ENCODE data around the gene OVOL1. TPM values are rescaled to one million over a fixed set of nuclear protein-coding genes. Genes with fewer than 3 reads are reported as not detected.

The OVOL1 gene
- total and polyA plus RNA-seq, 2 of the 13 experiments (the other 11 are each of a cell fraction or from before 2014, with no cell fraction given), result 0.01 TPM; not detected in 1

- TF ChIP-seq ZNF770 (CRISPR knock-in tag; IDR thresholded peaks at IDR 0.05) (peak; percentile 58; the same call in 1 of the 2 replicates), GMEB2 (CRISPR knock-in tag; IDR thresholded peaks at IDR 0.05; ENCODE audit: low read depth) (no peak), BORCS8-MEF2B (CRISPR knock-in tag; IDR thresholded peaks at IDR 0.05) (peak; percentile 41; the same call in 1 of the 2 replicates), TOE1 (CRISPR knock-in tag; IDR thresholded peaks at IDR 0.05) (no peak), ZNF720 (CRISPR knock-in tag; IDR thresholded peaks at IDR 0.05) (no peak), IKZF4 (CRISPR knock-in tag; IDR thresholded peaks at IDR 0.05; ENCODE audit: borderline replicate concordance, low read depth, not compliant biosample characterization) (no peak), HNRNPLL (IDR thresholded peaks at IDR 0.05; ENCODE audit: low read depth, low read length, poor library complexity, severe bottlenecking) (peak; percentile 38), ZFAT (CRISPR knock-in tag; conservative IDR thresholded peaks at IDR 0.05) (no peak), ARNT (IDR thresholded peaks at IDR 0.05) (no peak), ZFX (CRISPR knock-in tag; IDR thresholded peaks at IDR 0.05; ENCODE audit: low read depth) (peak; percentile 80), ZNF598 (CRISPR knock-in tag; IDR thresholded peaks at IDR 0.05; ENCODE audit: borderline replicate concordance) (0 out of 2 replicates have a peak, but pooled peaks have one; percentile 34), TEAD2 (CRISPR knock-in tag; IDR thresholded peaks at IDR 0.05) (no peak), DMAP1 (CRISPR knock-in tag; IDR thresholded peaks at IDR 0.05) (no peak; the same call in 1 of the 2 replicates), TCF7L2 (IDR thresholded peaks at IDR 0.05; ENCODE audit: low read depth, low read length) (no peak), ZNF773 (CRISPR knock-in tag; IDR thresholded peaks at IDR 0.05; ENCODE audit: borderline replicate concordance) (no peak; the same call in 1 of the 2 replicates), KLF13 (CRISPR knock-in tag; IDR thresholded peaks at IDR 0.05) (no peak), GRHL1 (CRISPR knock-in tag; conservative IDR thresholded peaks at IDR 0.05) (no peak), AGO2 (optimal IDR thresholded peaks at IDR 0.05; ENCODE audit: low read depth, low read length) (no peak), CCAR2 (optimal IDR thresholded peaks at IDR 0.05; ENCODE audit: low read depth, low read length) (no peak), EEA1 (CRISPR knock-in tag; IDR thresholded peaks at IDR 0.05; ENCODE audit: borderline replicate concordance) (no peak; the same call in 1 of the 2 replicates), IKZF5 (CRISPR knock-in tag; IDR thresholded peaks at IDR 0.05) (no peak)
Observed at GRCh38 chr11:65779919-65780769, 6.7 kb upstream of the OVOL1 start (continued).

Data from HepG2 (cell line).